DMS 273 (cell line): ENCODE measurements around the gene CIAPIN1.
"Not testable (repeated sequence)": the region's sequence is repeated elsewhere in the genome, so short reads cannot be mapped to it uniquely, and the experiment has no call there.

Experiments used
- DNase-seq: peaks from one replicate; lab custom pipeline; 2025; ENCODE audit not compliant: unreplicated experiment; lab: John Stamatoyannopoulos, UW

CIAPIN1 gene

GRCh38 chr16:57407521-57408353, 39.4 kb downstream of the CIAPIN1 start:
- DNase-seq = no peak

GRCh38 chr16:57406881-57407280, 40.3 kb downstream of the CIAPIN1 start:
- DNase-seq = no peak

GRCh38 chr16:57405097-57405496, 42.1 kb downstream of the CIAPIN1 start:
- no peak for DNase-seq

- DNase-seq = no peak
Measured at GRCh38 chr16:57403965-57404817, 43.0 kb downstream of the CIAPIN1 start, which contains the start of gene CCL17. Gene CCL17 (plus strand): TSS chr16:57404767. CDS start chr16:57413933, 9,166 bp downstream.

GRCh38 chr16:57401943-57402640, 45.1 kb downstream of the CIAPIN1 start:
- DNase-seq = no peak

- not testable (repeated sequence) for DNase-seq
Measured at GRCh38 chr16:57397493-57397892, 49.7 kb downstream of the CIAPIN1 start.

GRCh38 chr16:57396786-57397185, 50.4 kb downstream of the CIAPIN1 start:
- DNase-seq = no peak

GRCh38 chr16:57395026-57395425, 52.2 kb downstream of the CIAPIN1 start:
- DNase-seq = no peak

GRCh38 chr16:57394444-57394843, 52.7 kb downstream of the CIAPIN1 start:
- peak; percentile 18 for DNase-seq

GRCh38 chr16:57392694-57393093, 54.5 kb downstream of the CIAPIN1 start:
- DNase-seq = no peak

GRCh38 chr16:57391708-57392107, 55.5 kb downstream of the CIAPIN1 start:
- no peak for DNase-seq

- DNase-seq = no peak
Measured at GRCh38 chr16:57391300-57391699, 55.9 kb downstream of the CIAPIN1 start.

- no peak for DNase-seq
Measured at GRCh38 chr16:57390636-57391295, 56.4 kb downstream of the CIAPIN1 start.

GRCh38 chr16:57389087-57389468, 58.1 kb downstream of the CIAPIN1 start:
- no peak for DNase-seq

- no peak for DNase-seq
Measured at GRCh38 chr16:57388359-57389086, 58.7 kb downstream of the CIAPIN1 start.

GRCh38 chr16:57387598-57388354, 59.4 kb downstream of the CIAPIN1 start:
- no peak for DNase-seq

- DNase-seq = peak; percentile 21
Measured at GRCh38 chr16:57386381-57386951, 60.7 kb downstream of the CIAPIN1 start.

- no peak for DNase-seq
Measured at GRCh38 chr16:57385083-57385482, 62.1 kb downstream of the CIAPIN1 start.
